D341Med (cell line): ENCODE data around the gene TRIP11.
"Not testable (repeated sequence)": the region's sequence is repeated elsewhere in the genome, so short reads cannot be mapped to it uniquely, and the experiment has no call there.

Experiments
- DNase-seq: peaks from one replicate; pipeline ENCODE4 v3.0.0; 2012; ENCODE audit warnings: low spot score

Gene TRIP11

DNA sequence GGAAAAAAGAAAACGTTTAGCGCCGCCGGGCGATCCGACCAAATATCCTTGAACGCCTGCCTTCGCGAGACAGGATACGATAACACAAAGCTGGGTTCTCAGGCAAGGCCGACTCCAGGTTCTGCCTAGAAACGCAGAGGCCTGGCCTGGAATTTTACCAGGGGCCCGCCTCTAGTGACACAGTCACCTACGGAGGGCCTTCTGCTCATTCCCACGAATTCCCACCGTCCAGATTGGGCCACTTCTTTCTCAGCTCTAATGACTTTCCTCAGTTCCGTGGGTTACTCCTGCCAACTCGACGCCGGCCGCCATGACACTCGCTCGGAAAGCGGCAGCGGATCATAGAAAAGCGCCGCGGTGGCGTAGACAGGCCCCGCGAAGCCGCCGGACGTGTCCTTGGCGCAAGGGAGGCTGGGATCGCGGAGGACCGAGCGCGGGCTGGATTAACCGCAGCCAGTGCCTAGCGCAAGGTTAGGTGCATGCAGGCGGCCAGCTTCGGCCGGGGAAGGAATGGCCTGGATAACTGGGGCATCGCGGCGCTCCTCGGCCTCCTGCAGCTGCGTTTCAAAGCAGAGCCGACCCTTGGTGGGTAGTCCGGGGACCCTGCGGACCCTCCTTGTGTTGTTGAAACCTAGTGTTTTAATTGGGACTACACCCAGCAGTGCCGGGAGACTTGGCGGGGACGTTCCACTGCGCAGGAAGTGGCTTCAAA lies at the start of gene TRIP11:
Gene TRIP11 (minus strand): TSS at position 341 of the 712 bp plus-strand sequence. CDS start 374 bp downstream, outside the sequence.
- DNase-seq = peak; percentile 95

DNA sequence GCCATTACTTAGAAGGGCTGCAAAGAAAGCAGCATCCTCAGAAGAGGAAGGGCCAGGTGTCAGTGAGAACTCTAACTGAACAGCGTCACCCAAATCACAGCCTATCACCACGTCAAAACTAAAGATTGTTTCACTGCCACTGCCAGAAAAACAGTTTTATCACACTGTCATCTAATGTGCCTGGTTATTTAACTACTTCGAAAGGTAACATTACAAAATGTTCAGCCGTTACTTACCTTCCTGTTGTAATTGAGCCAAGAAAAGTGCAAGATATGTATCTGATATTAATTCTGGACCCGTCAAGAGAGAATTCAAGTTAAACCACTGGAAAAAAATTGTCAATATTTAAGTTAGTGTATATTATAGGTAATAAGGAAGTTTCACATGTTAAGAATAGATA lies 48.6 kb upstream of the TRIP11 start:
- DNase-seq = no peak

DNA sequence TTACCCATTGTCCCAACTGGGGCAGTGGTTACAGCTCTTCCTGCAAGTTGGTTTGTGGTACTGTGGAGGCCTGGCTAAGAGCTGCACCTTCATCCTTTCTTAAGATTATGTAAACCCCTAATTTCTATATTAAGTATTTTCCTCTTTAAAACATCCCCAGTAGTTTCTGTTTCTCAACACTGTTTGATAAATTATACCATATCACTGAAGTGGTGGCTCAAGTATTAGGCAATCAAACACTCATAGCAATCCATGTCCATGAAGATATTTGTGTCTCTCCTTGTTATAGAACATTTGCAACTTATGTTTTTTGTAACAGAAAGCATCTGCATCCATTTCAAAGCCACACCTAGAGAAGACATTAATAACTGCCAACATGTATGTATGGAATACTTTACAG lies 34.7 kb upstream of the TRIP11 start:
- DNase-seq = no peak

DNA sequence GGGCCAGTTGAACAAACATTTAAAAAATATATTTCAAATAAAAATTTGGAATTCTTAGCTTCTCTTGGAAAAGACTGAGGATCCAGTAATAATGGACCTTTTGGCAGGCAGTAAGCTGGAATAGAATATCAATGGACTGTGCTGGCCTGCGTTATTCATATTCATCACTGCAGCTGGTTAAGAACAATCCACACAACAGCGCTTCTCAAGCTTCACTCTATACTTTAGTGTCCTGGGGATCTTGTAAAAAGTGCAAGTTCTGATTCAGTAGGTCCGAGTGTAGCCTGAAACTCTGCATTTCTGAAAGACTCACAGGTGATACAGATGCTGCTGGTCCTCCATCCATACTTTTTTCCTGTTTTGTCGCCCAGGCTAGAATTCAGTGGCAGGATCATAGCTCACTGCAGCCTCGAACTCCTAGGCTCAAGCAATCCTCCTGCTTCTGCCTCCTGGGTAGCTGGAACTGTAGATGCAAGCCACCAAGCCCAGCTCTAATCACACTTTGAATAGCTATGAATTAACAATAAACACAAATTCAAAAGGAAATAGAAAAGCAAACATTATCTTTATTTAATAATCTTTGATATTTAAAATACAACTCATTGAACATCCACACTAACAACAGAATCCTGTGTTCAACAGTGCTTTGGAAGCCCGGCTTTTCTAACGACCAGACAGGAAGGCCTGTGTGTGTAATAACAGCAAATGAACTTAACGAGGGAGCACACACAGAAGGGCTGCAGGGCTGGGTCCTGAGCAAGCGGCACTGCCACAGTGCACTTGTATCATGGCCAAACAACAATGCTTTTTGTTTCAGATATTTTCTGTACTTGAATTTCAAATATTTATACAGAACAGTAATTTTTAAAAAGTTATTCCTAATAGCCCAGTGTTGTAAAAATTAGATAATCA lies 18.4 kb upstream of the TRIP11 start:
- no peak for DNase-seq

DNA sequence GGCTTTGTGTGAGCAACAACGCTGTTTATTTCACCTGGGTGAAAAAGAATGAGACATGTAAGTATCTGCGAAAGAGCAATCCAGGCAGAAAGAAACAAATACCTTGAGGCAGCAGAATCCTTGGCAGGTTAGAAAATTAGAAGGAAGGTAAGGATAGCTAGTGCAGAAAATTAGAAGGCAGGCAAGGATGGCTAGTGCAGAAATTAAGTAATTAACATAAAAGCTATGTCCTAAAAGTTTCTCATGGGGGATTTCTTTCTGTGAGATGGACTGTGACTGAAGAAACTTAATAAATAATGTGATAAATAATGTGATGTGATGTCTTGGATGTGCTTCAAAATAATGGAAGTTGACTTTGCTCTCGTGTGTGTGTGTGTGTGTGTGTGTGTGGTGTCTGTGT lies 9.9 kb upstream of the TRIP11 start:
- DNase-seq = no peak

DNA sequence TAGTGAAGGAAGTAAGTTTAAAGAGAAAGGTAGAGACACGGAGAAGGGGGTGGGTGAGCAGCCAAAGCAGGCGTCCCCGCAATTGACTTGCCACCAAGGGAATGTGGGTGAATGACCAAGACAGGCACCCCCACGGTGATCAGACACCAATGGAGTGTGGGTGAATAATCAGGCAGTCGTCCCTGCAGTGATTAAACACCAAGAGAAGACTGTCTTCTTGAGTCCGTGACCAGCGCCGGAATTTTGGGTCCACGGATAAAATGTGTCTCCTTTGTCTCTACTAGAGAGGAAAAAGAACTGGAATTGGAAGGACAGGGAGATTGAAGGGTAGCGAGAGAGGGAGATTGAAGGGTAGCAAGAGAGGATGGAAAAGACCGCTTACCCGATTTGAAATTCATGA lies 9.4 kb upstream of the TRIP11 start:
- DNase-seq = not testable (repeated sequence)

DNA sequence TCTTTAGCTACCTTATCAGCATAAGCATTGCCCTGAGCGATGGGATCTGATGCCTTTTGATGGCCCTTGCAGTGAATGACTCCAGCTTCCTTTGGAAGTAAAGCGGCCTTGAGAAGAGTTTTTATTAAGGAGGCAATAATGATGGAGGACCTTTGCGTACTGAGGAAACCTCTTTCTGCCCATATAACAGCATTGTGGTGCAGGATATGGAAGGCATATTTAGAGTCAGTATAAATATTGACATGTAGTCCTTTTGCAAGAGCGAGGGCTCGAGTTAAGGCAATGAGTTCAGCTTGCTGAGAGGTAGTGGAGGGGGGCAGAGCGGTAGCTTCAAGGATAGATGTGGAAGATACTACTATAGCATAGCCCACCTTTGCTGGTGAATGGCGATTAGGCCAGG lies 6.0 kb upstream of the TRIP11 start:
- DNase-seq = not testable (repeated sequence)

DNA sequence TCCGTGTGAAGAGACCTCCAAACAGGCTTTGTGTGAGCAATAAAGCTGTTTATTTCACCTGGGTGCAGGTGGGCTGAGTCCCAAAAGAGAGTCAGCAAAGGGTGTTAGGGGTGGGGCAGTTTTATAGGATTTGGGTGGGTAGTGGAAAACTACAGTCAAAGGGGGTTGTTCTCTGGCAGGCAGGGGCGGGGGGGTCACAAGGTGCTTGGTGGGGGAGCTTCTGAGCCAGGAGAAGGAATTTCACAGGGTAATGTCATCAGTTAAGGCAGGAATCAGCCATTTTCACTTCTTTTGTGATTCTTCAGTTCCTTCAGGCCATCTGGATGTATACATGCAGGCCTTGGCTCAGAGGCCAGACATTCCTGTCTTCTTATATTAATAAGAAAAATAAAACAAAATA lies 1.9 kb upstream of the TRIP11 start:
- not testable (repeated sequence) for DNase-seq

DNA sequence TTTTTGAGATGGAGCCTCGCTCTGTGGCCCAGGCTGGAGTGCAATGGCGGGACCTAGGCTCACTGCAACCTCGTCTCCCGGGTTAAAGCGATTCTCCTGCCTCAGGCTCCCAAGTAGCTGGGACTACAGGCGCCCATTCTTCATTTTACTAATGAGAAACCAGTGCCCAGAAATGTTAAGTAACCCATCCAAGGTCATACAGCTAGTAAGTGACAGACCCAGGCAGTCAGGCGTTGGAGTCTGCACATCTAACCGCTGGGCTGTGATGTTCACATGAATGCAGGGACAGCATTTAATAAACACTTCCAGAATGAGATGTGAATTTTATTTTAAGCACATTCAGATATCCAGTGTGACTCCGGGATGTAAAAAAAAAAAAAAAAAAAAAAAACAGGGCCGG lies 1.3 kb upstream of the TRIP11 start:
- DNase-seq = no peak

DNA sequence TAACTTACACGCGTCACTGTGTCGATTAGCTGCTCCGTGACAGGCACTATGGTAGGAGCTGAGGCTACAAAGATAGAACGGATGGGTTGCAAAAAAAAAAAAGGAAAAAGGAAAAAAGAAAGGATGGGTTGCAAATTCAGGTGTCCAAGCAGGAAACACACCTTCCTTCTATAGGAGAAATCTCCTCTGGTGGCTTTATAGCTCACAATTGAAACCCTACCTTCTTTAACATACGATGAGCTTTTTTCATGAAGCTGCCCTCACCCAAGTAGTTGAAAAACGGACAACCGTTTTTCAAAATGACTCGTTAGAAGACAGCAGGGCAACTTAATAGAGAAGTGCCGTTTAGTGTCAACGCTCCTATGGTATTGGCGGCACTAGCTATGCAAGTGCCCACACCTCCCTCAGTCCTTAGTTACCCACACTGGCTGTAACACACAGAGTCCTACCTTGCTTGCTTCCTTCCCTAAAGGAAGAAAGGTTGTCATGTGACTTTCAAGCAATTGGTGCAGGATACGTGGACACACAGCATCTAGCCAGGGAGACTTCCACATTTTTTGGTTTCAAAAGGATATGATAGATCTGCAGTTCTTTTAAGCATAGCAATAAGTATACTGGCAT lies 682 bp upstream of the TRIP11 start:
- peak; percentile 45 for DNase-seq

DNA sequence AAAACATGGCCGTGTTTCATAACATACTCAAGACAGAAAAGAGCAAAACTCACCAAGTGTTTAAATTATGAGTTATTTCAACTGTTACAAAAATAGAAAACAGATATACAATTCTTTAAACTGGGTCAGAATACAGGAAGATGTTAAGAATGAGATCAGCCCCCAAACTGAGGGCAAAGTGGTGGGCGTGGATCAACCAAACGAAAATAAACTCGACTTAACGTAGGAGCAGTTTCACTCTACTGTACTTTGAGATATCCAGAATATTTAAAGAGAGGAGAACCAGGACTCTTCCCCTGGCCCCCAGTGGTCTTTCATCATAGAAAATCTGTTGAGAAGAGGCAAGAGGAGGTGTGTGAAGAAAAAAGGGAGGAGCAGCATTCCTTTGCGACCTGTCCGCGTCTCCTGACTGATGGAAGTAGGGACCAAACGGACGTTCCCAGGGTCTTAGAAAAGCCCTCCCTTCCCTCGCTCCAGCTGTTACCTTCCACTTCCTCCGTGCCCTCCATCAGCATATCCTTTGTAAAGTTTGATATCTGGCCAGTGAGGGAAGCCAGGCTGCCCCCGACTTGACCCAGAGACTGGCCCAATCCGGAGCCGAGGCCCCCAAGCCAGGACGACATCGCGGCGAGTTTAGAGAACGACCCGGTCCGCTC lies 668 bp downstream of the TRIP11 start:
- peak; percentile 69 for DNase-seq

DNA sequence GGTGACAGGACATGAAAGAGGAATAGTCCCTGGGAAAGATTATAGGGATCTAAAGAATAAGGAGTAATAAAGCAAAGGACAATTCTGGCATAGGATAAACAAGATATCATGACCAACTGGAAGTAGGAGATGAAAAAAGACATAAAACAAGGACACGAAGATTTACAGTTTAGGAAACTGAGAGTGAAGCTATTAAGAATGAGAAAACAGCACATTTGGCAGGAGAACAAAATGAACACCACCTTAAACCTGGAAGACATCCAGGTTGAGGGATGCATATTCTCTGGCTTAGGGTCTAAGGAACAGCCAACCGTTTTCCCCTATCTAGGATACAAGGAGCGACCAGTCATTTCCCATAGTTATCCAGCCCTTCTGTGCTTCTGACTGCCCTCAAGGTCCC lies 1.9 kb downstream of the TRIP11 start:
- no peak for DNase-seq

DNA sequence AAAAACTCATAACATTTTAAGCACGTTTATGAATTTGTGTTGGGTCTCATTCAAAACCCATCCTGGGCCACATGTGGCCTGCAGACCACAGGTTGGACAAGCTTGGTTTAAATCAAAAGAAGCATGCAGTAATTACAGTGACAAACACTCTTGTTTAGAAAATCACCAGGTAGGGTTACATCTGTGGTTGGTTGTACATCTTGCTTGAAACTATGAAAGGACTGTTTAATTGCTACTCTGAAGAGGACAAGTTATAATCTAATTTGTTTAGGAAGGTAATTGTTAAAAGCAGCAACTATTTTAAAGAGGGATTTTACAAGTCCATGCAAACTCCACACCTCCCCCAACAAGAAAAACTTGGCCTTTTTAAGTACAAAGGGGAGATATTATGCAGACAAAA lies 4.0 kb downstream of the TRIP11 start:
- no peak for DNase-seq

DNA sequence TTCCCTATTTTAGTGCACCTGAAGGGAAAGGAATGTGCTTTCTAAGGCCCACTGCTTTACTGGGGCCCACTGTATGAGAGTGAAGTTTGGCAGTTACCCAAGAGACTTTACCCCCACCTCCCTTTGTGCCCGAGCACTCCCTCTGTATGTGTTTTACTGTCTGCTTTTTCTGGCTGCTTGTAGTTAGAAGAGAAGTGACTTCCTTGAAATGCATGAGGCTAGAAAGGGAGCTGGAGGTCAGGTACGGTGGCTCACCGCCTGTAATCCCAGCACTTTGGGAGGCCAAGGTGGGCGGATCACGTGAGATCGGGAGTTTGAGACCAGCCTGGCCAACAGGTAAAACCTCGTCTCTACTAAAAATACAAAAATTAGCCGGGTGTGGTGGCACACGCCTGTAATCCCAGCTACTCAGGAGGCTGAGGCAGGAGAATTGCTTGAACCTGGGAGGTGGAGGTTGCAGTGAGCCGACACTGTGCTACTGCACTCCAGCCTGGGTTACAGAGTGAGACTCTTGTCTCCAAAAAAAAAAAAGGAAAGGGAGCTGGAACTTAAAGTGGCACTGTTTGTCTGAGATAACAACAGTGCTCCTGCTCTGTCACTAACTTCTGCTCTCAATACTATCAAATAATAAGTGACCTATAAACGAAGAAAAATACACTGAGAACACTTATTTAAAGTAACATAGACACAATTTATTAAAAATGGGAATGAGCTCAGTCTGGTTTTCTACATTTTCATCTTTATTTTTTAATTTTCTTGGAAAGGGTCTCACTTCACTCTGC lies 5.8 kb downstream of the TRIP11 start:
- no peak for DNase-seq

DNA sequence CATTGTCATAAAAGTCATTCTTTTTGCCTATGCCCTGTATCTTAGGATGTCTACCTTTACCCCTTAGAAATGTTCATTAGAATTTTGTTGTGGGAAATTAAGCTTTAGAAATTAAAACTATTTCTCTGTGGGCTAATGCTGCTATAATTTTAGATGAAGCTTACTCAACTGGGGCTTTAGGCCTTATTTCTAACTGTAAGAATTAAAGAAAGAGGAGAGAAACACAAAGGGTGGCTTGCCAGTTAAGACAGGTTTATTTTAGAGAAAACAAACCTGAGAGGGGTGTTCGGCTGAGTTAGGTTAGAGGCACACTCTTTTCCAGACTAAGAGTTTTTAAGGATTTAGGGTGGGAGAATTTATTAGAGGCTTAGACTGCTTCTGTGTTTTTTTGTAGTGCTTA lies 6.4 kb downstream of the TRIP11 start:
- no peak for DNase-seq

DNA sequence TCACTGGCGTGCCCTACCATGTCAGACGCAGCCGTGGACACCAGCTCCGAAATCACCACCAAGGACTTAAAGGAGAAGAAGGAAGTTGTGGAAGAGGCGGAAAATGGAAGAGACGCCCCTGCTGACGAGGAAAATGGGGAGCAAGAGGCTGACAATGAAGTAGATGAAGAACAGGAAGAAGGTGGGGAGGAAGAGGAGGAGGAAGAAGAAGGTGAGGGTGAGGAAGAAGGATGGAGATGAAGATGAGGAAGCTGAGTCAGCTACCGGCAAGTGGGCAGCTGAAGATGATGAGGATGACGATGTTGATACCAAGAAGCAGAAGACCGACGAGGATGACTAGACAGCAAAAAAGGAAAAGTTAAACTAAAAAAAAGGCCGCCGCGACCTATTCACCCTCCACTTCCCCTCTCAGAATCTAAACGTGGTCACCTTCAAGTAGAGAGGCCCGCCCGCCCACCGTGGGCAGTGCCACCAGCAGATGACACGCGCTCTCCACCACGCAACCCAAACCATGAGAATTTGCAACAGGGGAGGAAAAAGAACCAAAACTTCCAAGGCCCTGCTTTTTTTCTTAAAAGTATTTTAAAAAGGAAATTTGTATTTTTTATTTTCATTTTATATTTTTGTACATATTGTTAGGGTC lies 13.2 kb downstream of the TRIP11 start:
- no peak for DNase-seq

DNA sequence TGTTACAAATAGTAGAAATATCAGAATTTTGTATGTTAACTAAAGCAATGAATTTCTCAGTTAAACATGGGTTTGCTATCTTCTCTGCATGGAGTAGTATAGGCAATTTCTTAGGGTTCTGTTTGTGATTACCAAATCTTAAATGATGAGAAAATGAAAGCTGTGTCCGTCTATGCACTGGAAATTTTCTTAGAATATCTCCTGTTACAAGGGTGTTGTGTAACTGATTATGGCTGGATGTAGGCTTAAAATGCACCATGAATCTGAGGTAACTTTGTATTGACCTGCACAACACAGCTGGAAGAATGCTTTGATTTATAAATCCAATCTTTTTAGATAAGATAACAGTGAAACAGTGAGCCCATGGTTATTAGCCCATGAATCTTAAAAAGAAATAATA lies 17.8 kb downstream of the TRIP11 start:
- no peak for DNase-seq

DNA sequence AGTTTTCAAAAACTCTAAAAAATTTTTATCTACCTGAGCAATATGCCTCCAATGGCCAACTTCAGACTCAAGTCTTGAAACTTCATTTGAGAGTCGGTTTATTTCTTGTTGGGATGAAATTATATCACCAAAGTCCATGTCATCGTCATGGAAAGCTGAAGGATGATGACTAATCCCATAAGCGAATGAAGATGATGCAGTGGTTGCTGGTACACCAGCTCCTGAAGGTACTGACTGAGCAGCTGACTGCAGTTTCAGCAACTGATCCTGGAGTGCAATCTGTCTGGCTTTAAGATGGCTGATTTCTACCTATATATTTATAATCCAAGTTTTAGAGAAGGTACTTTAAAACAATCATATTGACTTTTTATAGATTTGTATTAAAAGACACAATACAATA lies 18.3 kb downstream of the TRIP11 start:
- no peak for DNase-seq

DNA sequence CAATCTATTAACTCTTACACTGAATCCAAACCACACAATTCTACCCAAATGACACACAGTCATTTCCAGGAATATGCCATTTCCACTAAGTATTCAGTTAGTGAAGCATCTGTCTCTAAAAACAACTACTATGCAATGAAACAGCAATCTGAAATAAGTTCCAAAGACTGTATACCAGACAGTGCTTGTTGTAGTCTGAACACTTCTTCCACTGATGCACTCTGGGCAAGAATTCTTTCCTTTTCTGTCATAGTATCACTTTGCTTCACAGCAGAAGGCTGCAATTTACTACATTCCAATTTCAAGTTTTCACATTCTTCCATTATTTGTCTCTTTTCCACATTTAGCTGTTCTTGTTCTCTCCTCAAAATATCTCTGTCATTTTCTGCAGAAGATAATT lies 25.8 kb downstream of the TRIP11 start:
- no peak for DNase-seq

DNA sequence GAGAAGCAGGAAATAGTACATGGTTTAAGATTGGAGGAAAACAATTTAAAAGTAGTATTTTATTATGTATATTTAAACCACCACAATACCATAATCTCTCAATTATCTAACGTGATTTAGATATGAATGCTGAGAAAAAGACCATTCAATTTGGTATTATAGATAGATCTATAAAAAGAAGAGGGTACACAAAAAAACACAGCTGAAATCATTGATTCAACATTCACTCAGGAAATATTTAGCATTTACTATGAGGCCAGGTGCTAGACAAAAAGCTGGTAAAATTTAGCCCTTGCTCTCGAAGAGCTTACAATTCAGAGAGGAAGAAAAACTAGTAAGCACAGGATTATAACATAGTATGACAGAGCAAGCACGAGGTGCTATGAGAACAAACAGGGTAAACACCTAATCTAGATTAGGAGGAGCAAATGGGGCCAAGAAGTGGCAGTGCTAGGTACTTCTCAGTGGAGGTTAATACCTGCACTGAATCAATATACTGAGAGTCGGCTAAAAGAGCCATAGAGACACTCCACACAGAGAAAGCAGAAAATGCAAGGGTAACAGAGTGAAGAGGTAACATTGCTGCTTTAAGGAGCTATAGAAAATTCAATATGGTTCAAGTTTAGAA lies 27.6 kb downstream of the TRIP11 start:
- no peak for DNase-seq

DNA sequence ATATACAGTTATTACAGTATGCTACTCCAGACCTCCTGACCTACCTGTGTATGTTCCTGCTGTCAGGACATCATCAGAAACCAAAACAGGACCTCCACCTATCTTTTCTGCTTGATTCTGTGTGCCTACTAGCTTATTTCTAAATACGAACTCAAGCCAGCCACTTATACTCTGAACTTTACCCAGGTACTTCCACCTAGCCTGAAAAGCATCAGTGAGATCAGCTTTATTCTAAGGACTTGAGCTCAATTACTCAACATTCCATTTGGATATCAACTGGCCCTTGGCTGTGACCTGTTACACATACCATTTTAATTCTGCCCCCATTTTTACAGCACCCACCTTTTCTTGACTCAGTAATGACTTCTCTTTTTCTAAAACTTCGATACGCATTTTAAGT lies 29.2 kb downstream of the TRIP11 start:
- no peak for DNase-seq
